Jurkat, Clone E6-1 (cell line): ENCODE data around the gene BCAT1.
"Not testable (repeated sequence)": the region's sequence is repeated elsewhere in the genome, so short reads cannot be mapped to it uniquely, and the experiment has no call there.

Experiments
- DNase-seq: peaks from one replicate; pipeline ENCODE4 v3.0.0-alpha.2; 2011; ENCODE audit warnings: low read depth, low spot score
- H3K4me3 ChIP-seq: 2 replicates; pipeline ENCODE4 v1.5.1; 2011; ENCODE audit warnings: mild to moderate bottlenecking, low read length, control low read depth, moderate library complexity

The BCAT1 gene

DNA sequence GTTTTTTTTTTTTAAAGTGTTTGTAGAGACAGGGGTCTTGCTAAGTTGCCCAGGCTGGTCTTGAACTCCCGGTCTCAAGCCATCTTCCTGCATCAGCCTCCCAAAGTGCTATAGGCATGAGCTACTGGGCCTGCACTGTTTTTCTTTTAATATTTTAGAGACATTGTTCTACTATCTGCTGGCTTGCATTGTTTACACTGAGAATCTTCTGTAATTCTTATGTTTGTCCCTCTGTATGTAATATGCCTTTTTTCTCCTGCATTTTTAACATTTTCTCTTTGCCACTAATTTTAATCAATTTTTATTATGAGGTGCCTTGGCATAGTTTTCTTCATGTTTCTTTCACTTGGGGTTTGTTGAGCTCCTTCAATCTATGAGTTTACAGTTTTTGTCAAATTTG is 15.4 kb upstream of the BCAT1 start:
- DNase-seq: no peak
- no peak overlapping the region for H3K4me3 ChIP-seq

GRCh38 chr12:24960222-24960855 is 11.4 kb upstream of the BCAT1 start:
- peak; percentile 66 for DNase-seq
- H3K4me3 ChIP-seq: no peak overlapping the region

- not testable (repeated sequence) for H3K4me3 ChIP-seq, DNase-seq
Measured at GRCh38 chr12:24956351-24956750, 7.5 kb upstream of the BCAT1 start.

- no peak for DNase-seq
- no peak overlapping the region for H3K4me3 ChIP-seq
Measured at GRCh38 chr12:24955853-24956252, 7.0 kb upstream of the BCAT1 start.

GRCh38 chr12:24955389-24955788 is 6.5 kb upstream of the BCAT1 start:
- H3K4me3 ChIP-seq: no peak overlapping the region

GRCh38 chr12:24954261-24954660 is 5.4 kb upstream of the BCAT1 start:
- H3K4me3 ChIP-seq: no peak overlapping the region
- no peak for DNase-seq

More at GRCh38 chr12:24955389-24955788, 6.5 kb upstream of the BCAT1 start:
- DNase-seq: no peak

DNA sequence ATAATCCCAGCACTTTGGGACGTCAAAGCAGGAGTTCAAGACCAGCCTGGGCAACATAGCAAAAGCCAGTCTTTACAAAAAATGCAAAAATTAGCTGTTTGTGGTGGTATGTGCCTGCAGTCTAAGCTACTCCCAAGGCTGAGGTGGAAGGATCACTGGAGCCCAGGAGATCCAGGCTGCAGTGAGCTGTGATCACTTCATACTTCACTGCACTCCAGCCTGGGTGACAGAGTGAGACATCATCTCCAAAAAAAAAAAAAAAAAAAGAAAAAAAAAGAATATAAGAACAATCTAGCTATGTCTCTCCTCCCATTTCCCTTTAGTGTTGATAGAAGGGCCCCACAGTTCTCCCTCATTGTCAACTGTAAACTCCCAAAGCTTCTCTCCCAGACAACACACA is 3.5 kb upstream of the BCAT1 start:
- no peak for DNase-seq
- no peak overlapping the region for H3K4me3 ChIP-seq

DNA sequence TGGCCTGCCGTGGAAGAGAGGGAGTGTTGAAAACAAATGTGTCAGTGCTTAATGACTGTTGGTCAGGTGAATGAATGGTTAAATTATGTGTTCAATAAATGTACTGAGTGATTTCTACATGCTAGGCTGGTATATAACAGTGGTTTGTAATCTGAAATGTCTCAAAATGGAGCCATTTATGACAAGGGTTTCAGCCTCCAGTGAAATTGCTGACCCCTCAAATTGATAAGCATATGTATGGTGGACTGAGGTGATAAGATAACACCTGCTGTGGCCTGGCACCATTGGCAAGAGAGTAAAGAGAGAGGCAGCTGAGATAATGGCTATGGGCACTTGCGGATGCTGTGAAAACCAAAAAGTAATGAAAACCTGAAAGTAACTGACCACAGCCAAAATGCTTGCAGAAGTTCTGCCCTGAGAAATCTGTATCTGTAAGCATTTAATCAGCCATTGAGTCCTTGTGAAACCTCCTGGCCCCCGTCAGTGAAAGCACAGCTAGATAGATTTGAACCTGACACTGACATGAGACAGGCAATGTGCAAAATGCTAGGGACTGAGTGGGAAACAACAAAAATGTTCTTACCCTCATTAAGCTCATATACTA is 1.4 kb upstream of the BCAT1 start:
- H3K4me3 ChIP-seq: no peak overlapping the region
- no peak for DNase-seq

DNA sequence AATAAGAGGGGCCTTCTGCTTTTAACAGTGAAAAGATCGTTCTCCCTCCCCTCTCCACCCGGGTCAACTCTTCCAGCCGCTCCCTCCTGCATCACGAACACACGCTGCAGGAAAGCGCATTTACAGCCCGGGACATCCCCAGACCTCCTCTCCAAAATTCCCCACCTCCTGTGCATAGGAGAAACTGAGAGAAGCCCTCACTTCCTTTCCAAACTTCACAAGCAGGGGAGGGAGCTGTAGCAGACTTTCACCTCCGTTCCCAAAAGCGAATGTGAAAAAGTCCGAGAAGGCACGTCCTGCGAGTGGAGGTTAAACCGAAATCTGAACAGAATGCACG is 513 bp downstream of the BCAT1 start:
- DNase-seq: no peak
- peak overlapping the region; percentile 95 for H3K4me3 ChIP-seq

GRCh38 chr12:24947541-24948419 is 1.1 kb downstream of the BCAT1 start:
- H3K4me3 ChIP-seq: peak overlapping the region; percentile 95
- no peak for DNase-seq

DNA sequence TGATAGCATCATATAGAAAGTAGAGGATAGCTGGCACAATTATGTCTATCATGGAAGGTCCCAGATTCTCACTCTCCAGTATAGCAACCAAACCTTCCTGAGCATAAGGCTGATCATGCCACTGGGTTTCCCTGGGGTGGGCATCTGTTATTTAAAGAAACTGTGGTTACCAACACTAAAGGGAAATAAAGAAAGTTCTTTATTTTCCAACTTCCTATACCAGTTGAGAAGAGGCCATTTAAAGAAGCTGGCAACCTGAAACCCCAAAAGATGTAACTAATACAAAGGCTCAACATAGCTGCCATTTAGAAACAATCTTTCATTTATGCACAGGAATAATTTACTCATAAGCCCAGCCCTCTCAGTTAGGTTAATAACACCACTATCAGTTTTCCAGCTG is 3.1 kb downstream of the BCAT1 start:
- DNase-seq: no peak
- no peak overlapping the region for H3K4me3 ChIP-seq

DNA sequence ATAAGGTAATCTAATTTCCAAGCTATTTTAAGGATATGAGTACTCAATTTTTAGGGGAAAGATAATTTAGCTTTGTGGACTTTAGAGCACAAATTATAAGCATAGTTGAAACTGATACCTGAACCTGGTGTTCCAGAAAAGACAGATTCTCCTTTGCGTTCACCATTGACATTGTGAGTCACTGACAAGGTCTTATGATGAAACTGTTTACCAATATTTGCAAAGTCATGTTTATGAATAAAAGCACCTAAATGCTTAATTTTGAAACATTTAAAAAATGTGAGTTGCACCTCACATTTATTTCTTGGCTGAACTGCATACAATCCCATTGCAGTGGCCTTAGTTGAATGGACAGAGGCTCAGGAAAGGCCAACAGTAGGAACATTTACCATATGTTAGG is 3.9 kb downstream of the BCAT1 start:
- H3K4me3 ChIP-seq: no peak overlapping the region
- DNase-seq: no peak

- no peak for DNase-seq
Measured at GRCh38 chr12:24944601-24944975, 4.3 kb downstream of the BCAT1 start.

DNA sequence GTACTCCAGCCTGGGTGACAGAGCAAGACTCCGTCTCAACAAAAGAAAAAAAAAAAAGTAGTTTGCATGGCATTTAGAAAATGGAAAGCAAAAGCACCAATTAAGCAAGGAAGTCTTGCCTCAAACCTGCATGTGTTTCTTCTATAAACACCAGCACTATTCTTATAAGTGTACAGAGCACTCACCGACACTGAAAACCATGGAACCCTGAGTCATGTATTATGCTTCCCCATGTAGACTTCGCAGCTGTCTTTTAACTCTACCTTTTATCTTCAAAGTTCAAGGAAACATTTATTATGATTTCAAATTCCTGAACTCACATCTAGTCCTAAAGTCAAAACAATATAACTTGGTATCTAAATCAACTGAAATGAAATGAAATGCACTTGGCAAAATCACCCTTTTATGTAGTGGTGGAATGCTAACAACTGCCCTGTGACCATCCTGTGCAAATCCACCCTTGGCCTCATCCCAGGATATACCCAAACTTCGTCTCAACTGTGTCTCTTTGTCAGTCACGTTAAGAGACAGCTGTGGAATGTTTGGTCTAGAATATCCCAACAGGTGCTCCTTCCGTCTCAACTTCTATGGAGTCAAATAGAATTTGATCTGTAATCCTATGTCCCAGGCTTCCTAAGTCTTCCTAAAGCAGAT is 4.8 kb downstream of the BCAT1 start:
- H3K4me3 ChIP-seq: no peak overlapping the region
- DNase-seq: no peak

More at GRCh38 chr12:24944601-24944975, 4.3 kb downstream of the BCAT1 start:
- H3K4me3 ChIP-seq: no peak overlapping the region

GRCh38 chr12:24940157-24940556 is 8.7 kb downstream of the BCAT1 start:
- DNase-seq: no peak
- no peak overlapping the region for H3K4me3 ChIP-seq

GRCh38 chr12:24939551-24939950 is 9.3 kb downstream of the BCAT1 start:
- H3K4me3 ChIP-seq, DNase-seq: not testable (repeated sequence)

DNA sequence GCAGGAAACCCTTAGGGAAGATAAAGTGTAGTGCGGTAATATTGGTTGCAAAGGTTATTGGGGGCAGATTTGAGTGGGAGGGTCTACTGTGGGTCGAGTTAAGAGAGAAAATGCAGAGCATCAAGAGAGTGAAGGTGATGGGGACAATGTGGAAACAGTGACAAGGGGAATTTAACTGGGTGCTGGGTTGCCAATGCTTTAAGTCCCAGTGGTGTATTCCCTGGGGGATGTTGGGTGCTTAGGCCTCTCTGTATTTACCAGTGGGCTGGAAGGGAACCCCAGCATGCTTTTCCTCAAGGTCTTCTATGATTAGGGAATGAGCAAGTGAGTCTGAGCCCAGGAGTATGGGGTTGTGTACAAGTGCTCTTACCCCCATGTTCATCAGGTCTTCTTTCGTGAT is 10.6 kb downstream of the BCAT1 start:
- H3K4me3 ChIP-seq: no peak overlapping the region
- DNase-seq: no peak

GRCh38 chr12:24937553-24938244 is 11.2 kb downstream of the BCAT1 start:
- no peak for DNase-seq
- no peak overlapping the region for H3K4me3 ChIP-seq

- H3K4me3 ChIP-seq: no peak overlapping the region
- DNase-seq: no peak
Measured at GRCh38 chr12:24933694-24934407, 15.1 kb downstream of the BCAT1 start.
